ENCODE data around the gene RFX8. TPM values are rescaled to one million over a fixed set of nuclear protein-coding genes. Genes with fewer than 3 reads are reported as not detected.

Gene RFX8
- total and polyA plus RNA-seq, 8 donors = 0.13 to 0.92 TPM; not detected in 6

DNA sequence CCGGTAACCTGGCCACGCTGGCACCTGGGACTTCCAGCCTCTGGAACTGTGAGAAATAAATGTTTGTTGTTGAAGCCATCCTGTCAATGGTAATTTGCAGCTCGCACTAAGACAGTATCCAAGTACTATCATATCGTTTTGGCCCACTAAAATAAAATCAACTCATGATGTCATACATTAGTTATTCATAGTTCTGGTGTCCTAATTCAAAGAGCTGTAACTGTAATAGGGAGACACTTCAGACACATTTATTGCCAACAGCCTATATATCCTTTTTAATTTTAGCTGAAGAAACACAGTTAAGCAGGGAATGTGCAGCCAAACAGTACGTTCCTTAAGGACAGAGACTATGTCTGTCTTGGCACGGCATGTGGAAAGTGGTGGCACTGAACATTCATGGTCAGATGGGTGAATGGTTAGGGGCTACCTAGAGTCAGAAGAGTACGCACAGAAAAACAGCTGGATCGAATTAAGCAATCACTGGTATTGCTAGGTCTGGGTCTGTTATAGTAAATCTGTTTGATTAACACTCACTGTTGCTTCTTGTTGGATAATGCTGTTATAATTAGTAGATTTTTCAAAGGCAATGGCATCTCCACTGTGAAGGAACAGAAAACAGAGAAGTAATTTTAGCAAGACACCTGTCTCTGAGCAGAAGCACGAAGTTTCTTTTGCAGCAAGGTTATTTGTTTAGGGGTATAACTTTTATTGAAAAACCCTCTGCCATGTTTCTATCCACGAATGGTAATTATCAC lies 46.3 kb downstream of the RFX8 start:
- no peak for DNase-seq
- intact Hi-C loops (cut with DNase I; ENCODE audit: low total_unique reads) = no loop called here
- Histone ChIP-seq H3K4me3 (no peak overlapping the region), H3K4me1 (no peaks in the 10 kb centered on the region), H3K36me3 (no peaks in the 10 kb centered on the region), H3K9me3 (no peaks in the 10 kb centered on the region), H3K27ac (no peak overlapping the region), H3K27me3 (no peaks in the 10 kb centered on the region)
- TF ChIP-seq POLR2AphosphoS5 (IDR thresholded peaks at IDR 0.05) = no peak
- TF ChIP-seq, protein P1, sequence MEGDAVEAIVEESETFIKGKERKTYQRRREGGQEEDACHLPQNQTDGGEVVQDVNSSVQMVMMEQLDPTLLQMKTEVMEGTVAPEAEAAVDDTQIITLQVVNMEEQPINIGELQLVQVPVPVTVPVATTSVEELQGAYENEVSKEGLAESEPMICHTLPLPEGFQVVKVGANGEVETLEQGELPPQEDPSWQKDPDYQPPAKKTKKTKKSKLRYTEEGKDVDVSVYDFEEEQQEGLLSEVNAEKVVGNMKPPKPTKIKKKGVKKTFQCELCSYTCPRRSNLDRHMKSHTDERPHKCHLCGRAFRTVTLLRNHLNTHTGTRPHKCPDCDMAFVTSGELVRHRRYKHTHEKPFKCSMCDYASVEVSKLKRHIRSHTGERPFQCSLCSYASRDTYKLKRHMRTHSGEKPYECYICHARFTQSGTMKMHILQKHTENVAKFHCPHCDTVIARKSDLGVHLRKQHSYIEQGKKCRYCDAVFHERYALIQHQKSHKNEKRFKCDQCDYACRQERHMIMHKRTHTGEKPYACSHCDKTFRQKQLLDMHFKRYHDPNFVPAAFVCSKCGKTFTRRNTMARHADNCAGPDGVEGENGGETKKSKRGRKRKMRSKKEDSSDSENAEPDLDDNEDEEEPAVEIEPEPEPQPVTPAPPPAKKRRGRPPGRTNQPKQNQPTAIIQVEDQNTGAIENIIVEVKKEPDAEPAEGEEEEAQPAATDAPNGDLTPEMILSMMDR (IDR thresholded peaks at IDR 0.05) = no peak
- no peak for TF ChIP-seq EP300 (IDR thresholded peaks at IDR 0.05)
- no peak for TF ChIP-seq POLR2A (IDR thresholded peaks at IDR 0.05)
- 78 to 88% (median 84%) methylated on average over 10 of the region's 10 CpGs for WGBS, 5 donors

DNA sequence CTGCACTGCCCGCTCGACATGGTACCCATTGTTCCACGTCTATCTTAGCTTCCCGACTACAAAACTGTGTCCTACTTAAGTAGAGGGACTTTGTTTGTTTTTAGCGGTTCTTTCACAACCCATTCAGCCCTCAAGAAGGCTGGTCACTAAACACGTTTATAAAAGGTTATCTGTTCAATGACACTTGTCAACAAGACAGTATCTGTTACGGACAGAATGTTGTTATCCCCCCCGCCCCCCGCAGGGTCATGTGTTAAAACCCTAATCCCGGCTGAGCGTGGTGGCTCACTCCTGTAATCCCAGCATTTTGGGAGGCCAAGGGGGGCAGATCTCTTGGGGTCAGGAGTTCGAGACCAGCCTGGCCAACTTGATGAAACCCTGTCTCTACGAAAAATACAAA lies 47.2 kb downstream of the RFX8 start:
- no peak overlapping the region for H3K4me3 ChIP-seq
- H3K27ac ChIP-seq = no peak overlapping the region
- no peaks in the 10 kb centered on the region for H3K4me1 ChIP-seq
- no peak for TF ChIP-seq POLR2AphosphoS5 (IDR thresholded peaks at IDR 0.05)
- TF ChIP-seq, protein P1 (IDR thresholded peaks at IDR 0.05) = no peak
- no peak for TF ChIP-seq POLR2A (IDR thresholded peaks at IDR 0.05)
- no peak for TF ChIP-seq EP300 (IDR thresholded peaks at IDR 0.05)
- 65 to 82% (median 73%) methylated on average over 13 of the region's 13 CpGs for WGBS, 5 donors
- intact Hi-C loops (cut with DNase I; ENCODE audit: low total_unique reads) = no loop called here
- DNase-seq = no peak
- H3K27me3 ChIP-seq = no peaks in the 10 kb centered on the region
- no peaks in the 10 kb centered on the region for H3K9me3 ChIP-seq
- H3K36me3 ChIP-seq = no peaks in the 10 kb centered on the region

DNA sequence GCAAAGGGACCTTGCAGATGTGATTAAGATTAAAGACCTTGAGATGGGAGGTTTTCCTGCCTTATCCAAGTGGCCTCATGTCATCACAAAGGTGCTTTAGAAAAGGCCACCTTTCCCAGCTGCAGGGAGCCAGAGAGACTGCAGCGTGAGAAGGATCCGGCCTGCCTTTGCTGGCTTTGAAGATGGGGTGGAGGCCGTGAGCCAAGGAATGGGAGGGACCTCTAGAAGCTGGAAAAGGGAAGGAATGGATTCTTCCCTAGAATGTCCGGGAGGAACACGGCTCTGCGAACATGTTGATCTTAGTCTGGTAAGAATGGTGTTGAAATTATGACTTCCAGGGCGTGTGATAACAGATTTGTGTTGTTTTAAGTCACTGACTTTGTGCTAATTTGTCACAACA lies 47.7 kb downstream of the RFX8 start:
- H3K9me3 ChIP-seq = no peaks in the 10 kb centered on the region
- H3K27ac ChIP-seq = no peak overlapping the region
- no peak overlapping the region for H3K4me3 ChIP-seq
- H3K4me1 ChIP-seq = no peaks in the 10 kb centered on the region
- TF ChIP-seq, protein P1 (IDR thresholded peaks at IDR 0.05) = no peak
- no peak for TF ChIP-seq POLR2A (IDR thresholded peaks at IDR 0.05)
- no peak for TF ChIP-seq POLR2AphosphoS5 (IDR thresholded peaks at IDR 0.05)
- no peak for TF ChIP-seq EP300 (IDR thresholded peaks at IDR 0.05)
- intact Hi-C loops (cut with DNase I; ENCODE audit: low total_unique reads) = no loop called here
- WGBS, 5 donors = 85 to 92% (median 90%) methylated on average over 7 of the region's 7 CpGs
- no peaks in the 10 kb centered on the region for H3K27me3 ChIP-seq
- no peaks in the 10 kb centered on the region for H3K36me3 ChIP-seq
- no peak for DNase-seq

DNA sequence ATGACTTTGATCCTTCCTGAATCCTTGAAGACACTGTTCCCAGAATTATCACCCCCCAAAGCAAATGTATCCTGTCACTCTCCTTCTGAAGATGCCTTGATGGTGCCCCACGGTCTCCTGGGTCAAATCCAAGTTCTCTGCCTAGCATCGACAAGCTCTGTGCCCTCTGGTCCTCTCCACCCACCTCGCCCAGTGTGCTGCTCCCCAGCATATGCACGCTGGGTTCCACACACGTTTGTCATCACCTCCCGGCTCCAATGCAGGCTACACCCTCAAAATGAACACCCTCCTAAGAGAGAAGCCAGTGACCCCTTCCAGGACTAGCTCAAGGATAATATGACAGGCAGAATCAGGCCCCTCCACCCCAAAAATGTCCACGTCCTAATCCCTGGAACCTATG lies 48.1 kb downstream of the RFX8 start:
- no peak for DNase-seq
- Histone ChIP-seq H3K36me3 (no peaks in the 10 kb centered on the region), H3K27ac (no peak overlapping the region), H3K27me3 (no peaks in the 10 kb centered on the region), H3K4me1 (no peaks in the 10 kb centered on the region), H3K4me3 (no peak overlapping the region), H3K9me3 (no peaks in the 10 kb centered on the region)
- WGBS, 5 donors = 81 to 88% (median 87%) methylated on average over 7 of the region's 7 CpGs
- TF ChIP-seq, protein P1 (IDR thresholded peaks at IDR 0.05) = no peak
- TF ChIP-seq POLR2AphosphoS5 (IDR thresholded peaks at IDR 0.05) (no peak), EP300 (IDR thresholded peaks at IDR 0.05) (no peak), POLR2A (IDR thresholded peaks at IDR 0.05) (no peak)
- intact Hi-C loops (cut with DNase I; ENCODE audit: low total_unique reads) = no loop called here

Measured in stomach (tissue), 9 donors.